Measurements from ENCODE around the gene NKAP. TPM values are rescaled to one million over a fixed set of nuclear protein-coding genes. Genes with fewer than 3 reads are reported as not detected.

The NKAP gene
- total and polyA plus RNA-seq, 2 of the 13 experiments (the other 11 are each of a cell fraction or from before 2014, with no cell fraction given), result 3.6 to 6.1 TPM

DNA sequence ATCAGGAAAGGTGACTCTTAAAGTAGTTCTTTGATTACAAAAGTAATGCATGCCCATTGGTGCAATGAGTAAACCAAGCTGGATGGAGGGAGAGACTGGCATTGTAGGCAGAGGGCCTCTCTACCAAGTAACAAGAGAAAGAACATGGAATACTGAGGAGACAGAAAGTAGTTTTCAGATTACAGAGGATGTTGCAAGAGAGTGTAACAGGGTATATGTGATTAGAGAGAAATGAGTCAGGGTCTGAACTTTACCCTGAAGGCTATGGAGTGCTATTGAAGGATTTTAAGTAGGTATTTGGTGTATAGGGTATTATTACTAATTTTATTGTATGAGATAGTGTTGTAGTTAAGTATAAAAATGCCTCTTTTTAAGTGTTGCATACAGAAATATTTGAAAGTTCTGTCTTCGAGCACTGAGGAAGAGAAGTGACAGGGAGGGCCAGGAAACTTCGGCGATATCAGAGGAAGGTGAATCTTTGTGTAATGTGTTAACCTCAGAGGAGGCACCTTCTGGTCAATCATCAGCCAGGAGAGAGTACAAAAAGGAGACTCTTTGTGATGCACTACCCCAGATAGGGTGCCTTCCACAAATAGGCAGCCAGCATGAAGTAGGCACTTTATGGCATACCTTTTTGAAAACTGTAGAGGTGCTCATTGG lies 8.2 kb downstream of the NKAP start:
- Histone ChIP-seq H3K9me3 (ENCODE audit: low read length) (no peaks in the 10 kb centered on the region), H3K4me1 (ENCODE audit: insufficient read depth, low read length) (peaks cover 18% of the 10 kb centered on the region), H3K79me2 (ENCODE audit: insufficient read depth, low read length) (no peaks in the 10 kb centered on the region), H3K27ac (ENCODE audit: extremely low read length, insufficient read depth, low read length) (peak overlapping the region; percentile 73), H3K4me3 (replicated peaks in 1 of 3; ENCODE audit: insufficient read depth in 1 of 3, low read depth in 2 of 3, low read length in 3 of 3) (peak overlapping the region in 1 of 3 experiments; percentile 16; a peak in 1 of 6 replicates), H2AFZ (ENCODE audit: low read length) (no peak overlapping the region), H3K27me3 (ENCODE audit: control insufficient read depth in 1 of 2, insufficient read depth in 2 of 2, low read length in 2 of 2) (no peaks in the 10 kb centered on the region), H3K4me2 (ENCODE audit: low read depth, low read length) (peak overlapping the region; percentile 32), H3K36me3 (replicated peaks in 1 of 2; ENCODE audit: control insufficient read depth in 1 of 2, insufficient read depth in 2 of 2, low read length in 2 of 2) (0 out of 5 replicates have a peak, but pooled peaks cover 0 to 2% of the 10 kb centered on the region in 2 experiments), H4K20me1 (ENCODE audit: insufficient read depth, low read length) (no peaks in the 10 kb centered on the region), H3K9ac (ENCODE audit: insufficient read depth, low read depth, low read length) (peak overlapping the region; percentile 49; the same call in 1 of the 2 replicates)
- peak; percentile 32 for FAIRE-seq
- ATAC-seq, result peak; percentile 98
- no TSS peak for BruUV-seq (replicated peaks)
- WGBS (ENCODE audit: low lambda C conversion rate), result 3% methylated on average over 3 of the region's 3 CpGs
- in situ Hi-C loops (cut with HindIII; ENCODE audit: extremely low pct_ligation_motif_present, low pct_unique_long_range_greater_than_20kb) (no loop called here), intact Hi-C loops (cut with micrococcal nuclease; ENCODE audit: unreplicated experiment) (loop anchor here (2.0 kb wide), 1 partner anchor 49 kb away; no protein-coding TSS in a partner anchor)
- POLR2A ChIA-PET, result interaction anchor here (0.7 to 1.1 kb wide), 4 partner anchors 8 to 144 kb away, joined by 3 to 6 read pairs (median 4); partner anchors contain the start of genes NKAP, RPL39 and UPF3B
- CTCF ChIA-PET (ENCODE audit: low intra/inter-chr PET ratio, low total read pairs), result no interaction called here
- DNase-seq (ENCODE audit: low spot score), result peak; percentile 47
- TF ChIP-seq ZNF224 (CRISPR knock-in tag; IDR thresholded peaks at IDR 0.05) (no peak), ASH2L (IDR thresholded peaks at IDR 0.05; ENCODE audit: insufficient read length, low read depth, low read length) (peak; percentile 67), HNF1A (IDR thresholded peaks at IDR 0.05; ENCODE audit: low read depth) (peak; percentile 65; the same call in 1 of the 2 replicates), HNF1A (CRISPR knock-in tag; IDR thresholded peaks at IDR 0.05; ENCODE audit: borderline replicate concordance) (peak; percentile 67; the same call in 1 of the 2 replicates), ZNF282 (IDR thresholded peaks at IDR 0.05; ENCODE audit: partially characterized antibody) (no peak), FOXA3 (CRISPR knock-in tag; IDR thresholded peaks at IDR 0.05) (no peak), ZGPAT (CRISPR knock-in tag; IDR thresholded peaks at IDR 0.05) (no peak)
- TF ChIP-seq, protein P1, sequence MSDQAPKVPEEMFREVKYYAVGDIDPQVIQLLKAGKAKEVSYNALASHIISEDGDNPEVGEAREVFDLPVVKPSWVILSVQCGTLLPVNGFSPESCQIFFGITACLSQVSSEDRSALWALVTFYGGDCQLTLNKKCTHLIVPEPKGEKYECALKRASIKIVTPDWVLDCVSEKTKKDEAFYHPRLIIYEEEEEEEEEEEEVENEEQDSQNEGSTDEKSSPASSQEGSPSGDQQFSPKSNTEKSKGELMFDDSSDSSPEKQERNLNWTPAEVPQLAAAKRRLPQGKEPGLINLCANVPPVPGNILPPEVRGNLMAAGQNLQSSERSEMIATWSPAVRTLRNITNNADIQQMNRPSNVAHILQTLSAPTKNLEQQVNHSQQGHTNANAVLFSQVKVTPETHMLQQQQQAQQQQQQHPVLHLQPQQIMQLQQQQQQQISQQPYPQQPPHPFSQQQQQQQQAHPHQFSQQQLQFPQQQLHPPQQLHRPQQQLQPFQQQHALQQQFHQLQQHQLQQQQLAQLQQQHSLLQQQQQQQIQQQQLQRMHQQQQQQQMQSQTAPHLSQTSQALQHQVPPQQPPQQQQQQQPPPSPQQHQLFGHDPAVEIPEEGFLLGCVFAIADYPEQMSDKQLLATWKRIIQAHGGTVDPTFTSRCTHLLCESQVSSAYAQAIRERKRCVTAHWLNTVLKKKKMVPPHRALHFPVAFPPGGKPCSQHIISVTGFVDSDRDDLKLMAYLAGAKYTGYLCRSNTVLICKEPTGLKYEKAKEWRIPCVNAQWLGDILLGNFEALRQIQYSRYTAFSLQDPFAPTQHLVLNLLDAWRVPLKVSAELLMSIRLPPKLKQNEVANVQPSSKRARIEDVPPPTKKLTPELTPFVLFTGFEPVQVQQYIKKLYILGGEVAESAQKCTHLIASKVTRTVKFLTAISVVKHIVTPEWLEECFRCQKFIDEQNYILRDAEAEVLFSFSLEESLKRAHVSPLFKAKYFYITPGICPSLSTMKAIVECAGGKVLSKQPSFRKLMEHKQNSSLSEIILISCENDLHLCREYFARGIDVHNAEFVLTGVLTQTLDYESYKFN (CRISPR knock-in tag; conservative IDR thresholded peaks at IDR 0.05), result peak; percentile 32; the same call in 1 of the 2 replicates

All from HepG2 (cell line).